ENCODE measurements around the gene NDST1. TPM values are rescaled to one million over a fixed set of nuclear protein-coding genes. Genes with fewer than 3 reads are reported as not detected.

Gene NDST1
- total RNA-seq, 1 donor from 2014 or later: 17.1 TPM

DNA sequence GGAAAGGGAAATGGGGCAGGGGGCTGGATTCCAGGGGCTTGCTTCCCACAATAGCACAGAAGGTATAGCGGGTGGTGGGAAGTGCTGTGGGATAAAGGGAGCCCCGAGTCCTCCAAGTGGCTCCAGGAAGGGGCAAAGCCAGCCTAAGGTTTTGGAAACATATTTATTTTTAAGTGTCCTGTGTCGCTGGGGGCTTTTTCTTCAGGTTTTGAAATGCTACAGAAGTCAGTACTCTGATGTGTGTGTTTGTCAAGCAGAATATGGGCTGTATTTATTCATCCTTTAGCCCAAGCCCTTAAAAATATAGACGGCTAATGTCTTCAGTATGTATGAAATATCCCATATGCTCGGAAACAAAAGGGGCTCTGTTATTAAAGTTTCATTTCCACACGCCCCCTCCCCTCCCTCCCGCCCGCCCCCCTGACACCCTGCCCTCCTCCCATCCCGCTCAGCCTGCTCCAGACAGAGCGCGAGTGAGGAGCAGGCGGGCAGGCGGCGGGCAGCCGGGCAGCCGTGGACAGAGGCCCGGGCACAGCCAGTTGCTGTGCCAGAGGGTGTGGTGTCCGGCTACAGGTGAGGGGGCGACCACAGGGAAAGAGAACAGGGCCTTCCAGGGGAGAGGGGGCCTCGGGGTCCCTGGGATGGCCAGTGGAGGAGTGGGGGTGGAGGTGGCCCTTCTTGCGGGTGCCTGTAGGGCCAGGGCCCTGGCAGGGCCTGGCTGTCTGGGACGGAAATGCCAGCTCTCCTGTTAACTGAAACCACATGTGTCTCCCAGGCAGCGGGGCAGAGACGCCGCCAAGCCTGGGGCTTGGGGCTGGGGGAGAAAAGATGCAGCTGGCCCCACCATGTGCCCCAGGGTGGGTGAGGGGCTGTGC, 92.9 kb downstream of the NDST1 start:
- no peak for TF ChIP-seq CTCF (IDR thresholded peaks at IDR 0.05; ENCODE audit: insufficient read depth, low read length, severe bottlenecking)
- DNase-seq (ENCODE audit: low read depth) (peak; percentile 15), FAIRE-seq (no peak)
- no peaks in the 10 kb centered on the region for H3K36me3 ChIP-seq (ENCODE audit: control insufficient read depth, insufficient read depth, low read length)
- H3K4me3 ChIP-seq (ENCODE audit: low read depth, low read length): peak overlapping the region; percentile 32
- H3K27me3 ChIP-seq (ENCODE audit: control insufficient read depth, insufficient read depth, low read length): no peaks in the 10 kb centered on the region

DNA sequence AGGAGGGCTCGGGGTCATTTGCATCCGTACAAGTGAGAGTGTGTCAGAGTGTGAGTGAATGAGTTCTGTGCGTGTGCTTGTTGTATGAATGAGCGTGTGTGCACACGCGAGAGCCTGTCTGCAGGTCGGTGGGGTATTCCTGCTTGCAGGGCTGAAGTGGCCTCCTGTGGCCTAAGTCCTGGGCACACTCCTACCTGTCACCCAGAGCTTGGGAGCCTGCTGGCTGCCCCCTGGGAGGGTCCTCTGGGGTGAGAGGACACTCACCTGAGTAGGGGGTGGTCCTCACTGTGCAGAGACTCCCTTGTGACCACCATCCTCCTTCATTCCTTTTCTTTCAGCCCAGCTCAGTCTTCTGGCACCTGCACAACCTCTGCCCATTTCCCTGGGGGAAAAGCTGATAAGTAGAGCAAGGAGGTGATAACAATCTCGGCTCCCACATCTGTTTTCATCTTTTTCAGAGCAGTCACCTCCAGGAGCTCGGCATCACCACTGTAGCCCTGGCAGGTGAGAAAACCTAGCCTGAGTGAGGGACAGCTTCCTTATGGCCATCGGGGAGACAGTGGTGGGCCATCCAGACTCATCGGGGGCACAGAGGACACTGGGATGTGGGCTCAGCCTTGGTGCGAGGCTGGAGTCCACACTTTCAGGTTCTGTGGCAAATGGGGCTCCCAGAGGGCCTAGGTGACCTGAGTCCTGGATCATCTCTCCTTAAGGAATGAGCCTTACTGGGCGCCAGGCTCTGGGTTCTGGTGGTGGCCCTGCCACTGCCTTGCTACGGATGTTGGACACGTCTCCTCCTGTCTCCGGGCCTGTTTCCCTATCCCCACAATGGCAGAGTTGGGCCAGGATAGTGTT, 93.8 kb downstream of the NDST1 start:
- no peak for TF ChIP-seq CTCF (IDR thresholded peaks at IDR 0.05; ENCODE audit: insufficient read depth, low read length, severe bottlenecking)
- Histone ChIP-seq H3K4me3 (ENCODE audit: low read depth, low read length) (no peak overlapping the region), H3K36me3 (ENCODE audit: control insufficient read depth, insufficient read depth, low read length) (no peaks in the 10 kb centered on the region), H3K27me3 (ENCODE audit: control insufficient read depth, insufficient read depth, low read length) (no peaks in the 10 kb centered on the region)
- DNase-seq (ENCODE audit: low read depth) (peak; percentile 64), FAIRE-seq (no peak)

DNA sequence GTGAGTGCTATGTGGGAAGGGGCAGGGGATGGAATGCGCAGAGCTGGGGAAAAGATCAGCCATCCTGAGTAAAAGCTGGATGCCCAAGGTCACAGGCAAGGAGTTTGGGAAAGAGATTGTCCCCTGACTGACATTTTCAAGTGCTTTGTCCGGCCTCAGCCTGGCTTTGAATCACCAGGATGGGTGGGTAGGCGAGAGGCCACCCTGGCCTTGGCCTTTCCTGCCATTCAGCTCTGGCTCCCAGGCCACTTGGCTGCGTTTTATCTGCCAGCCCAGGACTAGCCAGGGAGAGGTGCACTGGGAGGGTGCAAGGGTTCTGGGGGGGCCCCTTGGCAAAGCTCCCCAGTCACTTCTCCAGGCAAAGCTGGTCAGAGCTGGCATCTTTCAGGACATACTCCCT, 95.1 kb downstream of the NDST1 start:
- FAIRE-seq (no peak), DNase-seq (ENCODE audit: low read depth) (no peak)
- no peaks in the 10 kb centered on the region for H3K27me3 ChIP-seq (ENCODE audit: control insufficient read depth, insufficient read depth, low read length)
- H3K36me3 ChIP-seq (ENCODE audit: control insufficient read depth, insufficient read depth, low read length): no peaks in the 10 kb centered on the region
- H3K4me3 ChIP-seq (ENCODE audit: low read depth, low read length): no peak overlapping the region
- no peak for TF ChIP-seq CTCF (IDR thresholded peaks at IDR 0.05; ENCODE audit: insufficient read depth, low read length, severe bottlenecking)

DNA sequence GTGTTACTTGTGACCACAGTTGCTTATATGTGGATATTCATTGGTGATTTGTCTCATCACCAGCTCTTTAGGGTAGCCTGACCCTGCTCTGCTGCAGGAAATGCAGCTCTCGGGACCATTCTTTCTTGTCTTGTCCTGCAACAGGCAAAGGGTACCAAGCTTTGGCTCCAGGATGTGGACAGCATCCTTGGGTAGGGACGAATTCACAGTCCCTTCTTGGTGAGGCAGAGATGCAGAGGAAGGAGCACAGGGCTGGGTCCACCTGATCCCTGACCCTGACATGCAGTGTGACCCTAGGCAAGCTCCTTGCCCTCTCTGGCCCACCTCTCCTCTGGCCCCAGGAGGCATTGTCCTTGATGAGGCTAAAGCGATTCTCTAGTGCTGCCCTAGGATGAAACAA, 95.6 kb downstream of the NDST1 start:
- Histone ChIP-seq H3K4me3 (ENCODE audit: low read depth, low read length) (no peak overlapping the region), H3K36me3 (ENCODE audit: control insufficient read depth, insufficient read depth, low read length) (no peaks in the 10 kb centered on the region), H3K27me3 (ENCODE audit: control insufficient read depth, insufficient read depth, low read length) (no peaks in the 10 kb centered on the region)
- TF ChIP-seq CTCF (IDR thresholded peaks at IDR 0.05; ENCODE audit: insufficient read depth, low read length, severe bottlenecking): no peak
- DNase-seq (ENCODE audit: low read depth) (no peak), FAIRE-seq (no peak)

DNA sequence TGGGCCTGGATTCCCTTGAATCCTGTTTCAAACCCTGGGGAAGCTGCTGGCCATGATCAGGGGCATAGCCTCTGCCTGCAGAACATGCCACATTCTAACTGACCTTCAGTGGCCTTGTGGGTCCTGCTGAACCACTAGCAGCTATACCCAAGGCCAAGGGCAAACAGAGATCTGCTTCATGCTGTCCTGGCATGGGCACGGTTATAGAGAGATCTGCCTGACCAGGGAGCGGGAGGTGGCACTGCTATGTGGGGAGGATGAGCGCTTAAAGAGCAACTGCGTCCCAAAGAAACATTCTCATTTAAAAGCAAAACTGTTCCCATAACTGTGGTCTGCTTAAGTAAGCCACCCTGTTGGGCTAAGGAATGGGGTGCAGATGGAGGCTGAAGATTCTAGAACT, 96.1 kb downstream of the NDST1 start:
- no peak overlapping the region for H3K4me3 ChIP-seq (ENCODE audit: low read depth, low read length)
- no peak for TF ChIP-seq CTCF (IDR thresholded peaks at IDR 0.05; ENCODE audit: insufficient read depth, low read length, severe bottlenecking)
- no peak for DNase-seq (ENCODE audit: low read depth)
- H3K27me3 ChIP-seq (ENCODE audit: control insufficient read depth, insufficient read depth, low read length): no peaks in the 10 kb centered on the region
- H3K36me3 ChIP-seq (ENCODE audit: control insufficient read depth, insufficient read depth, low read length): no peaks in the 10 kb centered on the region
- FAIRE-seq: no peak

Measured in bronchial epithelial cell (primary cell).